KMS-11 (cell line): ENCODE results near the gene SLC25A25.

Experiments used
- H2AFZ ChIP-seq: fragments of 200-600 bp; sonication (generic); 2 replicates; pipeline ENCODE4 v1.6.1; 2016; ENCODE audit warnings: antibody characterized with exemption, mixed run types, low read depth
- H3K27ac ChIP-seq: fragments of 200-600 bp; sonication (generic); 2 replicates; pipeline ENCODE4 v1.6.1; 2016; ENCODE audit warnings: mild to moderate bottlenecking, mixed run types
- H3K27me3 ChIP-seq: fragments of 200-600 bp; sonication (generic); 2 replicates; pipeline ENCODE4 v1.6.1; 2017; ENCODE audit warnings: mild to moderate bottlenecking, low read depth, mixed run types, moderate library complexity; ENCODE audit not compliant: insufficient read depth
- H3K36me3 ChIP-seq: fragments of 200-600 bp; sonication (generic); 2 replicates; pipeline ENCODE4 v1.6.1; 2017; ENCODE audit warnings: mild to moderate bottlenecking, mixed run types; ENCODE audit not compliant: insufficient read depth
- H3K4me1 ChIP-seq: fragments of 200-600 bp; sonication (generic); 2 replicates; pipeline ENCODE4 v1.6.1; 2016; ENCODE audit warnings: mild to moderate bottlenecking, low read depth, mixed run types; ENCODE audit not compliant: poor library complexity, severe bottlenecking
- H3K4me2 ChIP-seq: fragments of 200-600 bp; sonication (generic); 2 replicates; pipeline ENCODE4 v1.7.0; 2016; ENCODE audit warnings: mild to moderate bottlenecking, mixed run types
- H3K4me3 ChIP-seq: fragments of 200-600 bp; sonication (generic); IDR thresholded peaks from 2 replicates; pipeline ENCODE4 v1.6.1; 2017; ENCODE audit warnings: low read depth, low read length, mixed read lengths; ENCODE audit not compliant: insufficient read depth
- H3K79me2 ChIP-seq: fragments of 200-600 bp; sonication (generic); 2 replicates; pipeline ENCODE4 v1.6.1; 2016; ENCODE audit warnings: low read depth, mixed run types; ENCODE audit not compliant: insufficient read depth
- H3K9ac ChIP-seq: fragments of 200-600 bp; sonication (generic); 2 replicates; pipeline ENCODE4 v1.6.1; 2016; ENCODE audit warnings: mild to moderate bottlenecking, mixed run types
- H4K20me1 ChIP-seq: fragments of 200-600 bp; sonication (generic); 2 replicates; pipeline ENCODE4 v1.6.1; 2016; ENCODE audit warnings: mild to moderate bottlenecking, mixed run types; ENCODE audit not compliant: insufficient read depth
- TF ChIP-seq, protein P1 (sequence below): fragments of 200-600 bp; sonication (generic); conservative IDR thresholded peaks from 2 replicates; pipeline ENCODE4 v1.6.1; 2017; ENCODE audit warnings: low read depth, mild to moderate bottlenecking, antibody characterized with exemption, low read length, moderate library complexity, mixed read lengths

The SLC25A25 gene

GRCh38 chr9:128073253-128073886, 5.3 kb downstream of the SLC25A25 start:
- Histone ChIP-seq H3K4me1 (peaks cover 87% of the 10 kb centered on the region), H3K27me3 (no peaks in the 10 kb centered on the region), H3K9ac (peak overlapping the region; percentile 19; the same call in 1 of the 2 replicates), H2AFZ (no peak overlapping the region), H3K27ac (peak overlapping the region; percentile 85), H3K4me2 (peak overlapping the region; percentile 94), H3K36me3 (no peaks in the 10 kb centered on the region), H3K4me3 (no peak overlapping the region), H4K20me1 (no peaks in the 10 kb centered on the region), H3K79me2 (peaks cover 95% of the 10 kb centered on the region)
- TF ChIP-seq, protein P1, sequence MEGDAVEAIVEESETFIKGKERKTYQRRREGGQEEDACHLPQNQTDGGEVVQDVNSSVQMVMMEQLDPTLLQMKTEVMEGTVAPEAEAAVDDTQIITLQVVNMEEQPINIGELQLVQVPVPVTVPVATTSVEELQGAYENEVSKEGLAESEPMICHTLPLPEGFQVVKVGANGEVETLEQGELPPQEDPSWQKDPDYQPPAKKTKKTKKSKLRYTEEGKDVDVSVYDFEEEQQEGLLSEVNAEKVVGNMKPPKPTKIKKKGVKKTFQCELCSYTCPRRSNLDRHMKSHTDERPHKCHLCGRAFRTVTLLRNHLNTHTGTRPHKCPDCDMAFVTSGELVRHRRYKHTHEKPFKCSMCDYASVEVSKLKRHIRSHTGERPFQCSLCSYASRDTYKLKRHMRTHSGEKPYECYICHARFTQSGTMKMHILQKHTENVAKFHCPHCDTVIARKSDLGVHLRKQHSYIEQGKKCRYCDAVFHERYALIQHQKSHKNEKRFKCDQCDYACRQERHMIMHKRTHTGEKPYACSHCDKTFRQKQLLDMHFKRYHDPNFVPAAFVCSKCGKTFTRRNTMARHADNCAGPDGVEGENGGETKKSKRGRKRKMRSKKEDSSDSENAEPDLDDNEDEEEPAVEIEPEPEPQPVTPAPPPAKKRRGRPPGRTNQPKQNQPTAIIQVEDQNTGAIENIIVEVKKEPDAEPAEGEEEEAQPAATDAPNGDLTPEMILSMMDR = no peak

- Histone ChIP-seq H3K4me3 (no peak overlapping the region), H3K79me2 (peaks cover 91% of the 10 kb centered on the region), H3K4me2 (no peak overlapping the region), H3K27me3 (no peaks in the 10 kb centered on the region), H3K9ac (no peak overlapping the region), H3K4me1 (peaks cover 94% of the 10 kb centered on the region), H3K27ac (peak overlapping the region; percentile 18; the same call in 1 of the 2 replicates), H4K20me1 (no peaks in the 10 kb centered on the region), H3K36me3 (no peaks in the 10 kb centered on the region), H2AFZ (no peak overlapping the region)
- TF ChIP-seq, protein P1 = no peak
Observed at GRCh38 chr9:128077847-128078503, 9.9 kb downstream of the SLC25A25 start.

GRCh38 chr9:128078504-128079434, 10.7 kb downstream of the SLC25A25 start:
- no peak overlapping the region for H3K9ac ChIP-seq
- H3K4me1 ChIP-seq = peaks cover 94% of the 10 kb centered on the region
- peak overlapping the region; percentile 18; the same call in 1 of the 2 replicates for H3K27ac ChIP-seq

DNA sequence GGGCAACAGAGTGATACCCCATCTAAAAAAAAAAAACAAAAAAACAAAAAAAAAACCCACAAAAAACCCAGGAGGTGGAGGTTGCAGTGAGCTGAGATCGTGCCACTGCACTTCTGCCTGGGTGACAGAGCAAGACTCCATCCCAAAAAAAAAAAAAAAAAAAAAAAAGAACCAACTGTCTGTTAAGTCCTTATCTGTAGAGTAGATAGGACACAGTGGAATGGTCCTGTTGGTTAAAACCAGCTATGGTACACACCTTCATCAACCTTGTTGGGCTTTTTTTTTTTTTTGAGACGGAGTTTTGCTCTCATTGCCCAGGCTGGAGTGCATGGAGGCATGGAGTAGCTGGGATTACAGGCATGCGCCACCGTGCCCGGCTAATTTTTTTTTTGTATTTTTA, 12.2 kb downstream of the SLC25A25 start:
- H3K79me2 ChIP-seq = peaks cover 91% of the 10 kb centered on the region
- peak overlapping the region; percentile 82; the same call in 1 of the 2 replicates for H3K27ac ChIP-seq
- peak overlapping the region; percentile 84 for H3K4me2 ChIP-seq
- no peaks in the 10 kb centered on the region for H3K27me3 ChIP-seq
- H4K20me1 ChIP-seq = no peaks in the 10 kb centered on the region
- H3K4me3 ChIP-seq = no peak overlapping the region
- no peak overlapping the region for H2AFZ ChIP-seq
- no peaks in the 10 kb centered on the region for H3K36me3 ChIP-seq
- H3K4me1 ChIP-seq = peaks cover 88% of the 10 kb centered on the region
- no peak overlapping the region for H3K9ac ChIP-seq
- TF ChIP-seq, protein P1 = no peak

More at GRCh38 chr9:128078504-128079434, 10.7 kb downstream of the SLC25A25 start:
- TF ChIP-seq, protein P1 = no peak
- Histone ChIP-seq H3K79me2 (peaks cover 91% of the 10 kb centered on the region), H2AFZ (no peak overlapping the region), H3K4me3 (no peak overlapping the region), H4K20me1 (no peaks in the 10 kb centered on the region), H3K36me3 (no peaks in the 10 kb centered on the region), H3K27me3 (no peaks in the 10 kb centered on the region), H3K4me2 (no peak overlapping the region)
